ENCODE measurements around the gene TMIGD3.
"Not testable (repeated sequence)": the region's sequence is repeated elsewhere in the genome, so short reads cannot be mapped to it uniquely, and the experiment has no call there.

The TMIGD3 gene

GRCh38 chr1:111503585-111504060 lies at the start of gene TMIGD3, which contains the start of gene ADORA3:
Gene TMIGD3 (minus strand): TSS chr1:111503633. CDS start chr1:111503354, 279 bp downstream.
Gene ADORA3 (minus strand): TSS chr1:111503633. CDS start chr1:111503354, 279 bp downstream.
- Histone ChIP-seq H3K9ac (peak within 1 kb of the TSS in 6 of 11 experiments; percentile 34 to 94 (median 39); a peak in 12 of 22 replicates), H3K36me3 (peaks cover 0 to 10% (median 0%) of the 10 kb centered on the region in 11 experiments; a peak in 4 of 22 replicates), H3K4me3 (peak within 1 kb of the TSS in 5 of 10 experiments; percentile 35 to 53 (median 46); a peak in 9 of 20 replicates), H3K27me3 (no peaks in the 10 kb centered on the region), H3K4me1 (peaks cover 52 to 85% (median 57%) of the 10 kb centered on the region in 10 experiments), H3K4me2 (peak within 1 kb of the TSS; percentile 62 to 97 (median 87)), H3K27ac (peak within 1 kb of the TSS in 10 of 11 experiments; percentile 31 to 100 (median 99); a peak in 19 of 22 replicates), H3K9me3 (replicated peaks in 1 of 11) (no peaks in the 10 kb centered on the region), H4K20me1 (no peaks in the 10 kb centered on the region)
- TF ChIP-seq Cebpa-rat (IDR thresholded peaks at IDR 0.05) = peak in 7 of 11 experiments; percentile 27 to 85 (median 45); a peak in 7 of 22 replicates

- H3K27me3 ChIP-seq = no peaks in the 10 kb centered on the region
- H3K4me2 ChIP-seq = no peak overlapping the region
- H3K9ac ChIP-seq = no peak overlapping the region
- no peaks in the 10 kb centered on the region for H4K20me1 ChIP-seq
- no peak overlapping the region for H3K27ac ChIP-seq
- no peak overlapping the region for H3K4me3 ChIP-seq
- no peak for TF ChIP-seq Cebpa-rat (IDR thresholded peaks at IDR 0.05)
- H3K36me3 ChIP-seq = no peaks in the 10 kb centered on the region
- no peaks in the 10 kb centered on the region for H3K9me3 ChIP-seq (replicated peaks in 1 of 11)
- no peaks in the 10 kb centered on the region for H3K4me1 ChIP-seq
These were observed 49.8 kb upstream of the TMIGD3 start for GRCh38 chr1:111553196-111553595.

GRCh38 chr1:111552587-111552986 lies 49.2 kb upstream of the TMIGD3 start:
- Histone ChIP-seq H4K20me1 (no peaks in the 10 kb centered on the region), H3K9ac (no peak overlapping the region), H3K36me3 (no peaks in the 10 kb centered on the region), H3K4me3 (no peak overlapping the region), H3K4me1 (no peaks in the 10 kb centered on the region), H3K9me3 (replicated peaks in 1 of 11) (no peaks in the 10 kb centered on the region), H3K27ac (no peak overlapping the region), H3K4me2 (no peak overlapping the region), H3K27me3 (no peaks in the 10 kb centered on the region)
- no peak for TF ChIP-seq Cebpa-rat (IDR thresholded peaks at IDR 0.05)

- Histone ChIP-seq H3K4me1 (no peaks in the 10 kb centered on the region), H3K9ac (no peak overlapping the region), H3K27ac (no peak overlapping the region), H3K27me3 (no peaks in the 10 kb centered on the region), H4K20me1 (no peaks in the 10 kb centered on the region), H3K9me3 (replicated peaks in 1 of 11) (no peaks in the 10 kb centered on the region), H3K4me2 (no peak overlapping the region), H3K36me3 (no peaks in the 10 kb centered on the region), H3K4me3 (no peak overlapping the region)
- TF ChIP-seq Cebpa-rat (IDR thresholded peaks at IDR 0.05) = no peak
These were observed 48.4 kb upstream of the TMIGD3 start for GRCh38 chr1:111551623-111552411.

- H3K27ac ChIP-seq; H3K4me3 ChIP-seq; H3K4me2 ChIP-seq; H3K36me3 ChIP-seq; H3K27me3 ChIP-seq; H3K4me1 ChIP-seq; H3K9me3 ChIP-seq (replicated peaks in 1 of 11); H3K9ac ChIP-seq; H4K20me1 ChIP-seq: not testable (repeated sequence)
These were observed 44.4 kb upstream of the TMIGD3 start for GRCh38 chr1:111547786-111548185.

- no peak overlapping the region for H3K4me3 ChIP-seq
- H4K20me1 ChIP-seq = no peaks in the 10 kb centered on the region
- H3K9ac ChIP-seq = no peak overlapping the region
- no peaks in the 10 kb centered on the region for H3K4me1 ChIP-seq
- no peak overlapping the region for H3K27ac ChIP-seq
- TF ChIP-seq Cebpa-rat (IDR thresholded peaks at IDR 0.05) = no peak
- no peaks in the 10 kb centered on the region for H3K36me3 ChIP-seq
- H3K27me3 ChIP-seq = no peaks in the 10 kb centered on the region
- H3K4me2 ChIP-seq = no peak overlapping the region
- peaks cover 0 to 9% (median 0%) of the 10 kb centered on the region in 11 experiments; a peak in 1 of 22 replicates for H3K9me3 ChIP-seq (replicated peaks in 1 of 11)
These were observed 38.8 kb upstream of the TMIGD3 start for GRCh38 chr1:111542187-111542586.

GRCh38 chr1:111541721-111542120 lies 38.3 kb upstream of the TMIGD3 start:
- no peak overlapping the region for H3K9ac ChIP-seq
- no peak overlapping the region for H3K4me3 ChIP-seq
- TF ChIP-seq Cebpa-rat (IDR thresholded peaks at IDR 0.05) = no peak
- H3K27me3 ChIP-seq = no peaks in the 10 kb centered on the region
- H3K4me2 ChIP-seq = no peak overlapping the region
- peaks cover 0 to 9% (median 0%) of the 10 kb centered on the region in 11 experiments; a peak in 1 of 22 replicates for H3K9me3 ChIP-seq (replicated peaks in 1 of 11)
- H3K4me1 ChIP-seq = no peaks in the 10 kb centered on the region
- H3K27ac ChIP-seq = no peak overlapping the region
- H3K36me3 ChIP-seq = no peaks in the 10 kb centered on the region
- no peaks in the 10 kb centered on the region for H4K20me1 ChIP-seq

GRCh38 chr1:111540928-111541327 lies 37.5 kb upstream of the TMIGD3 start:
- no peak for TF ChIP-seq Cebpa-rat (IDR thresholded peaks at IDR 0.05)
- Histone ChIP-seq H3K36me3 (no peaks in the 10 kb centered on the region), H3K27ac (no peak overlapping the region), H3K9ac (no peak overlapping the region), H4K20me1 (no peaks in the 10 kb centered on the region), H3K4me3 (no peak overlapping the region), H3K4me1 (no peaks in the 10 kb centered on the region), H3K9me3 (replicated peaks in 1 of 11) (peaks cover 0 to 9% (median 0%) of the 10 kb centered on the region in 11 experiments; a peak in 1 of 22 replicates), H3K4me2 (no peak overlapping the region), H3K27me3 (no peaks in the 10 kb centered on the region)

- H3K36me3 ChIP-seq = no peaks in the 10 kb centered on the region
- no peaks in the 10 kb centered on the region for H3K9me3 ChIP-seq (replicated peaks in 1 of 11)
- no peak overlapping the region for H3K9ac ChIP-seq
- no peaks in the 10 kb centered on the region for H4K20me1 ChIP-seq
- no peaks in the 10 kb centered on the region for H3K4me1 ChIP-seq
- no peak overlapping the region for H3K4me2 ChIP-seq
- no peak for TF ChIP-seq Cebpa-rat (IDR thresholded peaks at IDR 0.05)
- H3K4me3 ChIP-seq = no peak overlapping the region
- H3K27me3 ChIP-seq = no peaks in the 10 kb centered on the region
- no peak overlapping the region for H3K27ac ChIP-seq
These were observed 35.1 kb upstream of the TMIGD3 start for GRCh38 chr1:111538343-111539025.
